GM12878 (cell line): ENCODE data around the gene ZMAT3. TPM values are rescaled to one million over a fixed set of nuclear protein-coding genes. Genes with fewer than 3 reads are reported as not detected.
A peak's percentile ranks its signal among the peaks of the same experiment; 100 is the strongest.

ENCODE experiments used
- CHD1 ChIP-seq: IDR thresholded peaks from 2 replicates; pipeline ENCODE4 v1.6.1; 2012; ENCODE audit warnings: low read depth, low read length, improper control_type of control experiment
- CHD4 ChIP-seq: fragments of 200-600 bp; sonication (generic); IDR thresholded peaks from 2 replicates; pipeline ENCODE4 v1.6.1; 2016; ENCODE audit warnings: mild to moderate bottlenecking
- EED ChIP-seq: sonication (generic); IDR thresholded peaks from 2 replicates; pipeline ENCODE4 v1.6.1; 2016; ENCODE audit warnings: antibody characterized with exemption, low read depth
- EGR1 ChIP-seq, 2 experiments: IDR thresholded peaks; 1 replicate in 1 of 2; 2 replicates in 1 of 2; pipeline ENCODE4 v1.6.1; 2011 to 2012; ENCODE audit warnings: low read depth in 2 of 2, low read length in 2 of 2, borderline replicate concordance in 1 of 2, mild to moderate bottlenecking in 1 of 2, moderate library complexity in 1 of 2
- GATAD2B ChIP-seq: fragments of 450-650 bp; conservative IDR thresholded peaks from 2 replicates; pipeline ENCODE4 v1.6.1; 2017; ENCODE audit warnings: low read depth, mild to moderate bottlenecking, moderate library complexity
- HDAC2 ChIP-seq: fragments of 200-600 bp; sonication (generic); IDR thresholded peaks from 2 replicates; pipeline ENCODE4 v1.6.1; 2017
- HDAC6 ChIP-seq: fragments of 200-600 bp; sonication (generic); IDR thresholded peaks from one replicate; pipeline ENCODE4 v1.8.0; 2017; ENCODE audit warnings: antibody characterized with exemption; ENCODE audit not compliant: unreplicated experiment
- MTA3 ChIP-seq: IDR thresholded peaks from 2 replicates; pipeline ENCODE4 v1.6.1; 2012; ENCODE audit warnings: low read length, inconsistent platforms, borderline replicate concordance
- RAD21 ChIP-seq: IDR thresholded peaks from 2 replicates; pipeline ENCODE4 v1.6.1; 2011; ENCODE audit warnings: mild to moderate bottlenecking, low read depth, low read length, moderate library complexity; ENCODE audit not compliant: insufficient read depth
- SRF ChIP-seq, 2 experiments: IDR thresholded peaks; 2 replicates each; pipeline ENCODE4 v1.6.1; 2011; ENCODE audit warnings: low read depth in 2 of 2, low read length in 2 of 2, mild to moderate bottlenecking in 1 of 2, moderate library complexity in 1 of 2
- TCF3 ChIP-seq: IDR thresholded peaks from 2 replicates; pipeline ENCODE4 v1.6.1; 2012; ENCODE audit warnings: low read depth, mild to moderate bottlenecking, low read length, borderline replicate concordance; ENCODE audit not compliant: insufficient read depth
- ZNF622 ChIP-seq: fragments of 450-650 bp; IDR thresholded peaks from 2 replicates; pipeline ENCODE4 v1.6.1; 2017; ENCODE audit warnings: mild to moderate bottlenecking, inconsistent platforms
- polyA plus RNA-seq, 11 experiments: library from polyadenylated mRNA; depleted of rRNA in 4 of 11; unstranded in 6 of 11; stranded (reverse) in 5 of 11; fragments of >200 nt; fragmentation: Nextera tagmentation in 4 of 11; fragmentation: Illumina TruSeq in 1 of 11; extraction: Ambion mirVana in 4 of 11; extraction: Trizol in 1 of 11; gene quantifications; 1 replicate in 1 of 11; 2 replicates in 10 of 11; pipeline versions ENCODE4 v1.2.1 to v1.2.3, GENCODE V29; 2011 to 2016; ENCODE audit warnings: inconsistent platforms in 2 of 11, missing spikeins in 2 of 11, low read depth in 1 of 11
- total RNA-seq, 4 experiments: library from RNA; depleted of rRNA in 3 of 4; stranded (reverse); fragments of >200 nt in 3 of 4; fragmentation: Illumina TruSeq in 1 of 4; extraction: Trizol in 1 of 4; gene quantifications; 2 replicates each; pipeline versions ENCODE4 v1.2.1 to v1.2.3, GENCODE V29; 2013 to 2021
- TF ChIP-seq, protein P1 (sequence below): fragments of 450-650 bp; IDR thresholded peaks from 2 replicates; pipeline ENCODE4 v1.6.1; 2017; ENCODE audit warnings: mild to moderate bottlenecking, moderate library complexity
- TF ChIP-seq, protein P2 (sequence below): fragments of 450-650 bp; IDR thresholded peaks from 2 replicates; pipeline ENCODE4 v1.6.1; 2016; ENCODE audit warnings: mild to moderate bottlenecking, moderate library complexity, borderline replicate concordance
- TF ChIP-seq, protein P3 (sequence below): fragments of 150-350 bp; IDR thresholded peaks from 2 replicates; pipeline ENCODE4 v1.6.1; 2016; ENCODE audit warnings: low read depth, low read length
- TF ChIP-seq, protein P4 (sequence below): IDR thresholded peaks from 2 replicates; pipeline ENCODE4 v1.6.1; 2011; ENCODE audit warnings: mild to moderate bottlenecking, low read depth, low read length, moderate library complexity; ENCODE audit not compliant: insufficient replicate concordance

Gene ZMAT3
- total and polyA plus RNA-seq, 10 of the 15 experiments (the other 5 are each of a cell fraction or from before 2014, with no cell fraction given): 6.2 to 55.9 (median 25.8) TPM

DNA sequence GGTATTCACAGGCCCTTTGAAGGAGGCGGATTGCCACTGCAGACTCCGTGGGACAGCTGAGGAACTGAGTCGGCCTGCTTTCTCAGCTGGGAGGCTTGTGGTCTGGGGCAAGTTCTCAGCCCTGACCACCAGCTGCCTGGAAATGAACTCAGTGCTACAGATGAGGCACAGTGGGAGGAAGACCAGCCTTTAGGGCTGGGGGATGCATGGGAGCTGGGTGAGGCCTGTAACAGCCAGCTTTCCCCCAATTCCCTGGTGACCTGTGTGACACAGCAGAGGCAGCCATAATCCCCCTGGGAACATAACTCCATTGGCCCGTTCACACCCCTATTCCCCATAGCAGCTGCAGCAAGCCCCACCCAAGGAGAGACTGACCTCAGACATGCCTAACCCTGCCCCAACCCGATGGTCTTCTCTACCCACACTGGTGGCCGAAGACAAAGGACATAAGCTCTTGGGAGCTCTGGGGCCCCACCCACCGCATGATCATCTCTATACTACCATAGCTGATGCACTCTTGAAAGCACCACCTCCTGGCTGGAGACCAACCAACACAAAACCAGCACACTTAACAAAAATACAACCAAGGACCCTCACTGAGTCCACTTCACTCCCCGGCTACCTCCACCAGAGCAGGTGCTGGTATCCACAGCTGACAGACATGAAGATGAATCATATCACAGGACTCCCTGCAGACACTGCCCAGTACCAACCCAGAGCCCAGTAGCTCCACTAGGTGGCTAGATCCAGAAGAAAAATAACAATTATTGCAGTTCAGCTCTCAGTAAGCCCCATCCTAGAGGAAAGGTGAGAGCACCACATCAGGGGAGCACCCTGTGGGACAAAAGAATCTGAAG, 24.9 kb downstream of the ZMAT3 start (continued):
- TF ChIP-seq, protein P1, sequence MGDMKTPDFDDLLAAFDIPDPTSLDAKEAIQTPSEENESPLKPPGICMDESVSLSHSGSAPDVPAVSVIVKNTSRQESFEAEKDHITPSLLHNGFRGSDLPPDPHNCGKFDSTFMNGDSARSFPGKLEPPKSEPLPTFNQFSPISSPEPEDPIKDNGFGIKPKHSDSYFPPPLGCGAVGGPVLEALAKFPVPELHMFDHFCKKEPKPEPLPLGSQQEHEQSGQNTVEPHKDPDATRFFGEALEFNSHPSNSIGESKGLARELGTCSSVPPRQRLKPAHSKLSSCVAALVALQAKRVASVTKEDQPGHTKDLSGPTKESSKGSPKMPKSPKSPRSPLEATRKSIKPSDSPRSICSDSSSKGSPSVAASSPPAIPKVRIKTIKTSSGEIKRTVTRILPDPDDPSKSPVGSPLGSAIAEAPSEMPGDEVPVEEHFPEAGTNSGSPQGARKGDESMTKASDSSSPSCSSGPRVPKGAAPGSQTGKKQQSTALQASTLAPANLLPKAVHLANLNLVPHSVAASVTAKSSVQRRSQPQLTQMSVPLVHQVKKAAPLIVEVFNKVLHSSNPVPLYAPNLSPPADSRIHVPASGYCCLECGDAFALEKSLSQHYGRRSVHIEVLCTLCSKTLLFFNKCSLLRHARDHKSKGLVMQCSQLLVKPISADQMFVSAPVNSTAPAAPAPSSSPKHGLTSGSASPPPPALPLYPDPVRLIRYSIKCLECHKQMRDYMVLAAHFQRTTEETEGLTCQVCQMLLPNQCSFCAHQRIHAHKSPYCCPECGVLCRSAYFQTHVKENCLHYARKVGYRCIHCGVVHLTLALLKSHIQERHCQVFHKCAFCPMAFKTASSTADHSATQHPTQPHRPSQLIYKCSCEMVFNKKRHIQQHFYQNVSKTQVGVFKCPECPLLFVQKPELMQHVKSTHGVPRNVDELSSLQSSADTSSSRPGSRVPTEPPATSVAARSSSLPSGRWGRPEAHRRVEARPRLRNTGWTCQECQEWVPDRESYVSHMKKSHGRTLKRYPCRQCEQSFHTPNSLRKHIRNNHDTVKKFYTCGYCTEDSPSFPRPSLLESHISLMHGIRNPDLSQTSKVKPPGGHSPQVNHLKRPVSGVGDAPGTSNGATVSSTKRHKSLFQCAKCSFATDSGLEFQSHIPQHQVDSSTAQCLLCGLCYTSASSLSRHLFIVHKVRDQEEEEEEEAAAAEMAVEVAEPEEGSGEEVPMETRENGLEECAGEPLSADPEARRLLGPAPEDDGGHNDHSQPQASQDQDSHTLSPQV: no peak
- no peak for TF ChIP-seq EGR1 (IDR thresholded peaks at IDR 0.05; ENCODE audit: borderline replicate concordance in 1 of 2, low read depth in 2 of 2, low read length in 2 of 2)
- TF ChIP-seq CHD4: no peak
- no peak for TF ChIP-seq SRF (IDR thresholded peaks at IDR 0.05; ENCODE audit: low read depth in 2 of 2, low read length in 2 of 2)
- TF ChIP-seq GATAD2B: peak; percentile 100
- TF ChIP-seq EED: peak; percentile 54
- TF ChIP-seq, protein P2, sequence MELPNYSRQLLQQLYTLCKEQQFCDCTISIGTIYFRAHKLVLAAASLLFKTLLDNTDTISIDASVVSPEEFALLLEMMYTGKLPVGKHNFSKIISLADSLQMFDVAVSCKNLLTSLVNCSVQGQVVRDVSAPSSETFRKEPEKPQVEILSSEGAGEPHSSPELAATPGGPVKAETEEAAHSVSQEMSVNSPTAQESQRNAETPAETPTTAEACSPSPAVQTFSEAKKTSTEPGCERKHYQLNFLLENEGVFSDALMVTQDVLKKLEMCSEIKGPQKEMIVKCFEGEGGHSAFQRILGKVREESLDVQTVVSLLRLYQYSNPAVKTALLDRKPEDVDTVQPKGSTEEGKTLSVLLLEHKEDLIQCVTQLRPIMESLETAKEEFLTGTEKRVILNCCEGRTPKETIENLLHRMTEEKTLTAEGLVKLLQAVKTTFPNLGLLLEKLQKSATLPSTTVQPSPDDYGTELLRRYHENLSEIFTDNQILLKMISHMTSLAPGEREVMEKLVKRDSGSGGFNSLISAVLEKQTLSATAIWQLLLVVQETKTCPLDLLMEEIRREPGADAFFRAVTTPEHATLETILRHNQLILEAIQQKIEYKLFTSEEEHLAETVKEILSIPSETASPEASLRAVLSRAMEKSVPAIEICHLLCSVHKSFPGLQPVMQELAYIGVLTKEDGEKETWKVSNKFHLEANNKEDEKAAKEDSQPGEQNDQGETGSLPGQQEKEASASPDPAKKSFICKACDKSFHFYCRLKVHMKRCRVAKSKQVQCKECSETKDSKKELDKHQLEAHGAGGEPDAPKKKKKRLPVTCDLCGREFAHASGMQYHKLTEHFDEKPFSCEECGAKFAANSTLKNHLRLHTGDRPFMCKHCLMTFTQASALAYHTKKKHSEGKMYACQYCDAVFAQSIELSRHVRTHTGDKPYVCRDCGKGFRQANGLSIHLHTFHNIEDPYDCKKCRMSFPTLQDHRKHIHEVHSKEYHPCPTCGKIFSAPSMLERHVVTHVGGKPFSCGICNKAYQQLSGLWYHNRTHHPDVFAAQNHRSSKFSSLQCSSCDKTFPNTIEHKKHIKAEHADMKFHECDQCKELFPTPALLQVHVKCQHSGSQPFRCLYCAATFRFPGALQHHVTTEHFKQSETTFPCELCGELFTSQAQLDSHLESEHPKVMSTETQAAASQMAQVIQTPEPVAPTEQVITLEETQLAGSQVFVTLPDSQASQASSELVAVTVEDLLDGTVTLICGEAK: no peak
- no peak for TF ChIP-seq HDAC6
- no peak for TF ChIP-seq CHD1
- no peak for TF ChIP-seq RAD21
- no peak for TF ChIP-seq HDAC2
- TF ChIP-seq, protein P3, sequence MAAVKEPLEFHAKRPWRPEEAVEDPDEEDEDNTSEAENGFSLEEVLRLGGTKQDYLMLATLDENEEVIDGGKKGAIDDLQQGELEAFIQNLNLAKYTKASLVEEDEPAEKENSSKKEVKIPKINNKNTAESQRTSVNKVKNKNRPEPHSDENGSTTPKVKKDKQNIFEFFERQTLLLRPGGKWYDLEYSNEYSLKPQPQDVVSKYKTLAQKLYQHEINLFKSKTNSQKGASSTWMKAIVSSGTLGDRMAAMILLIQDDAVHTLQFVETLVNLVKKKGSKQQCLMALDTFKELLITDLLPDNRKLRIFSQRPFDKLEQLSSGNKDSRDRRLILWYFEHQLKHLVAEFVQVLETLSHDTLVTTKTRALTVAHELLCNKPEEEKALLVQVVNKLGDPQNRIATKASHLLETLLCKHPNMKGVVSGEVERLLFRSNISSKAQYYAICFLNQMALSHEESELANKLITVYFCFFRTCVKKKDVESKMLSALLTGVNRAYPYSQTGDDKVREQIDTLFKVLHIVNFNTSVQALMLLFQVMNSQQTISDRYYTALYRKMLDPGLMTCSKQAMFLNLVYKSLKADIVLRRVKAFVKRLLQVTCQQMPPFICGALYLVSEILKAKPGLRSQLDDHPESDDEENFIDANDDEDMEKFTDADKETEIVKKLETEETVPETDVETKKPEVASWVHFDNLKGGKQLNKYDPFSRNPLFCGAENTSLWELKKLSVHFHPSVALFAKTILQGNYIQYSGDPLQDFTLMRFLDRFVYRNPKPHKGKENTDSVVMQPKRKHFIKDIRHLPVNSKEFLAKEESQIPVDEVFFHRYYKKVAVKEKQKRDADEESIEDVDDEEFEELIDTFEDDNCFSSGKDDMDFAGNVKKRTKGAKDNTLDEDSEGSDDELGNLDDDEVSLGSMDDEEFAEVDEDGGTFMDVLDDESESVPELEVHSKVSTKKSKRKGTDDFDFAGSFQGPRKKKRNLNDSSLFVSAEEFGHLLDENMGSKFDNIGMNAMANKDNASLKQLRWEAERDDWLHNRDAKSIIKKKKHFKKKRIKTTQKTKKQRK: no peak
- peak; percentile 30; the same call in 1 of the 2 replicates for TF ChIP-seq TCF3
- TF ChIP-seq, protein P4, sequence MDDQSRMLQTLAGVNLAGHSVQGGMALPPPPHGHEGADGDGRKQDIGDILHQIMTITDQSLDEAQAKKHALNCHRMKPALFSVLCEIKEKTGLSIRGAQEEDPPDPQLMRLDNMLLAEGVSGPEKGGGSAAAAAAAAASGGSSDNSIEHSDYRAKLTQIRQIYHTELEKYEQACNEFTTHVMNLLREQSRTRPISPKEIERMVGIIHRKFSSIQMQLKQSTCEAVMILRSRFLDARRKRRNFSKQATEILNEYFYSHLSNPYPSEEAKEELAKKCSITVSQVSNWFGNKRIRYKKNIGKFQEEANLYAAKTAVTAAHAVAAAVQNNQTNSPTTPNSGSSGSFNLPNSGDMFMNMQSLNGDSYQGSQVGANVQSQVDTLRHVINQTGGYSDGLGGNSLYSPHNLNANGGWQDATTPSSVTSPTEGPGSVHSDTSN: no peak
- TF ChIP-seq MTA3: no peak
- no peak for TF ChIP-seq ZNF622
